A549 (cell line): ENCODE data around the gene TET2. TPM values are rescaled to one million over a fixed set of nuclear protein-coding genes. Genes with fewer than 3 reads are reported as not detected.

Experiments
- ATAC-seq, 2 experiments: fragments of 200-7000 bp in 1 of 2; fragments of >200 bp in 1 of 2; cut with Nextera tagmentation in 1 of 2; cut with Tn5 transposase in 1 of 2; 3 replicates each; pipeline versions ENCODE4 v1.8.0 to v1.9.1; 2018 to 2020; ENCODE audit warnings: mild to moderate bottlenecking in 1 of 2, moderate library complexity in 1 of 2
- CTCF ChIA-PET: fragments of 300-600 bp; sonication (Branson Sonifier 250); formaldehyde crosslinking; extraction: SDS; loops from one replicate; lab custom pipeline; 2021; ENCODE audit warnings: antibody characterized with exemption, inconsistent platforms; lab: Yijun Ruan, JAX
- POLR2A ChIA-PET: fragments of 350-600 bp; formaldehyde crosslinking; extraction: SDS; loops from one replicate; lab custom pipeline; 2021; ENCODE audit warnings: antibody characterized with exemption, inconsistent platforms; lab: Yijun Ruan, JAX
- DNase-seq, 2 experiments: peaks; one replicate each; pipeline versions ENCODE4 v3.0.0 to v3.0.0-alpha.2; 2011 to 2016; ENCODE audit warnings: low read depth in 1 of 2, low spot score in 1 of 2
- FAIRE-seq: peaks from 2 replicates; lab custom pipeline; 2011; peaks lifted over from hg19 to GRCh38; lab: Jason Lieb, UNC
- H3K27ac ChIP-seq, 2 experiments: fragments of >200 bp; sonication (Bioruptor Twin); formaldehyde crosslinking; 3 replicates each; pipeline ENCODE4 v1.5.1; 2016 to 2017
- H3K4me1 ChIP-seq: fragments of >200 bp; sonication (Bioruptor Twin); formaldehyde crosslinking; 3 replicates; pipeline ENCODE4 v1.6.1; 2016
- H3K4me2 ChIP-seq: fragments of >200 bp; sonication (Bioruptor Twin); formaldehyde crosslinking; 3 replicates; pipeline ENCODE4 v1.6.1; 2016
- H3K4me3 ChIP-seq: fragments of >200 bp; sonication (Bioruptor Twin); formaldehyde crosslinking; 3 replicates; pipeline ENCODE4 v1.5.1; 2016
- H3K9me3 ChIP-seq: fragments of >200 bp; sonication (Bioruptor Twin); formaldehyde crosslinking; 3 replicates; pipeline ENCODE4 v1.6.1; 2016
- EP300 ChIP-seq, 2 experiments: fragments of >200 bp; sonication (Bioruptor Twin); formaldehyde crosslinking; IDR thresholded peaks; 2 replicates in 1 of 2; 3 replicates in 1 of 2; pipeline ENCODE4 v1.6.1; 2016 to 2017
- ESRRA ChIP-seq: fragments of 150-350 bp; IDR thresholded peaks from 2 replicates; pipeline ENCODE4 v1.6.1; 2014; ENCODE audit warnings: mild to moderate bottlenecking, low read length, borderline replicate concordance
- FOSL2 ChIP-seq, 2 experiments: fragments of 450-650 bp in 1 of 2; fragments of >200 bp in 1 of 2; sonication (Bioruptor Twin) in 1 of 2; formaldehyde crosslinking; IDR thresholded peaks; 2 replicates each; pipeline versions ENCODE4 v1.5.0 to v1.6.1; 2016 to 2020; ENCODE audit warnings: mild to moderate bottlenecking in 1 of 2, moderate library complexity in 1 of 2
- HDAC2 ChIP-seq: fragments of 200-600 bp; sonication (generic); IDR thresholded peaks from 2 replicates; pipeline ENCODE4 v1.6.1; 2016
- HOXB13 ChIP-seq: fragments of 250-450 bp; sonication (Bioruptor Pico); IDR thresholded peaks from 2 replicates; pipeline ENCODE4 v1.5.0; 2020; ENCODE audit warnings: low read depth, mild to moderate bottlenecking, moderate library complexity
- HOXB5 ChIP-seq: fragments of 250-450 bp; sonication (Bioruptor Pico); IDR thresholded peaks from 2 replicates; pipeline ENCODE4 v1.5.0; 2020; ENCODE audit warnings: mild to moderate bottlenecking, moderate library complexity
- JUN ChIP-seq, 2 experiments: fragments of >200 bp; sonication (Bioruptor Twin); formaldehyde crosslinking; IDR thresholded peaks; 2 replicates in 1 of 2; 3 replicates in 1 of 2; pipeline ENCODE4 v1.6.1; 2016 to 2017
- JUNB ChIP-seq: fragments of >200 bp; sonication (Bioruptor Twin); formaldehyde crosslinking; IDR thresholded peaks from 2 replicates; pipeline ENCODE4 v1.6.1; 2016
- KDM5A ChIP-seq: fragments of 200-600 bp; sonication (generic); IDR thresholded peaks from 2 replicates; pipeline ENCODE4 v1.6.1; 2016; ENCODE audit warnings: antibody characterized with exemption, mild to moderate bottlenecking
- MYC ChIP-seq: IDR thresholded peaks from 2 replicates; pipeline ENCODE4 v1.6.1; 2012; ENCODE audit warnings: mild to moderate bottlenecking, inconsistent platforms, low read length, improper control_type of control experiment, borderline replicate concordance
- NFE2L2 ChIP-seq: fragments of 150-350 bp; conservative IDR thresholded peaks from 2 replicates; pipeline ENCODE4 v1.6.1; 2014; ENCODE audit warnings: low read length
- PHF8 ChIP-seq: fragments of 200-600 bp; sonication (generic); IDR thresholded peaks from 2 replicates; pipeline ENCODE4 v1.6.1; 2016; ENCODE audit warnings: low read depth, mild to moderate bottlenecking, antibody characterized with exemption, moderate library complexity, borderline replicate concordance
- POLR2A ChIP-seq: IDR thresholded peaks from 2 replicates; pipeline ENCODE4 v1.6.1; 2012; ENCODE audit warnings: mild to moderate bottlenecking, low read length
- RFX5 ChIP-seq: fragments of 450-650 bp; IDR thresholded peaks from 2 replicates; pipeline ENCODE4 v1.7.1; 2014; ENCODE audit warnings: antibody characterized with exemption, mild to moderate bottlenecking, moderate library complexity
- SREBF2 ChIP-seq: fragments of 450-650 bp; IDR thresholded peaks from 2 replicates; pipeline ENCODE4 v1.6.1; 2014; ENCODE audit warnings: mild to moderate bottlenecking, moderate library complexity
- ZSCAN20 ChIP-seq: fragments of 250-450 bp; sonication (Bioruptor Pico); IDR thresholded peaks from 2 replicates; pipeline ENCODE4 v1.8.0; 2022; ENCODE audit warnings: mild to moderate bottlenecking, moderate library complexity
- WGBS: methylation state at CpG from one replicate; pipeline ENCODE4 v1.1.6; 2017; ENCODE audit errors: missing lambda C conversion rate; 5-methylcytosine and 5-hydroxymethylcytosine counted together
- polyA minus RNA-seq: library from RNA; depleted of rRNA, polyadenylated mRNA; stranded (reverse); fragments of >200 nt; gene quantifications from 2 replicates; pipeline ENCODE4 v1.2.3, GENCODE V29; 2011; rRNA and poly(A)+ RNA removed
- polyA plus RNA-seq, 4 experiments: library from polyadenylated mRNA; depleted of rRNA in 3 of 4; stranded (reverse); fragments of >200 nt; fragmentation: RNase III in 1 of 4; extraction: RNeasy Plus Mini Kit Qiagen cat#74134 plus additional on column Dnase treatment in 1 of 4; gene quantifications; 2 replicates in 3 of 4; 3 replicates in 1 of 4; pipeline ENCODE4 v1.2.3, GENCODE V29; 2011 to 2017
- TF ChIP-seq, protein P1 (sequence below): IDR thresholded peaks from 2 replicates; pipeline ENCODE4 v1.6.1; 2012
- TF ChIP-seq, protein P2 (sequence below): fragments of 200-600 bp; sonication (generic); IDR thresholded peaks from 2 replicates; pipeline ENCODE4 v1.6.1; 2016; ENCODE audit warnings: antibody characterized with exemption, mild to moderate bottlenecking, moderate library complexity
- TF ChIP-seq, protein P3 (sequence below): fragments of >200 bp; sonication (Bioruptor Twin); formaldehyde crosslinking; IDR thresholded peaks from 3 replicates; pipeline ENCODE4 v1.5.1; 2016
- TF ChIP-seq, protein P4 (sequence below): fragments of 250-450 bp; sonication (Bioruptor Pico); IDR thresholded peaks from 2 replicates; pipeline ENCODE4 v1.5.0; 2020; ENCODE audit warnings: low read depth, mild to moderate bottlenecking, moderate library complexity

The TET2 gene
- polyA plus RNA-seq (2011; rRNA removed) (6.6 and 7.1 TPM in 2 replicates), polyA plus RNA-seq (2017; fragmentation: RNase III; extraction: RNeasy Plus Mini Kit Qiagen cat#74134 plus additional on column Dnase treatment) (2.2 TPM in 3 replicates), polyA minus RNA-seq (15.9 and 21.1 TPM in 2 replicates)
- polyA plus RNA-seq (2012; cell fraction: cytosol; rRNA removed): 1.1 and 1.2 TPM in 2 replicates
- 1.0 and 1.1 TPM in 2 replicates for polyA plus RNA-seq (2012; cell fraction: nucleus; rRNA removed)

DNA sequence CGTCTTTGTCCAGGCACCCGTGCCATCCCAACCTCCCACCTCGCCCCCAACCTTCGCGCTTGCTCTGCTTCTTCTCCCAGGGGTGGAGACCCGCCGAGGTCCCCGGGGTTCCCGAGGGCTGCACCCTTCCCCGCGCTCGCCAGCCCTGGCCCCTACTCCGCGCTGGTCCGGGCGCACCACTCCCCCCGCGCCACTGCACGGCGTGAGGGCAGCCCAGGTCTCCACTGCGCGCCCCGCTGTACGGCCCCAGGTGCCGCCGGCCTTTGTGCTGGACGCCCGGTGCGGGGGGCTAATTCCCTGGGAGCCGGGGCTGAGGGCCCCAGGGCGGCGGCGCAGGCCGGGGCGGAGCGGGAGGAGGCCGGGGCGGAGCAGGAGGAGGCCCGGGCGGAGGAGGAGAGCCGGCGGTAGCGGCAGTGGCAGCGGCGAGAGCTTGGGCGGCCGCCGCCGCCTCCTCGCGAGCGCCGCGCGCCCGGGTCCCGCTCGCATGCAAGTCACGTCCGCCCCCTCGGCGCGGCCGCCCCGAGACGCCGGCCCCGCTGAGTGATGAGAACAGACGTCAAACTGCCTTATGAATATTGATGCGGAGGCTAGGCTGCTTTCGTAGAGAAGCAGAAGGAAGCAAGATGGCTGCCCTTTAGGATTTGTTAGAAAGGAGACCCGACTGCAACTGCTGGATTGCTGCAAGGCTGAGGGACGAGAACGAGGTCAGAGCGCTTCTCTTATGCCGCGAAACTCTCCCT, at the start of gene TET2:
Gene TET2 (plus strand): TSS at position 601 of the 740 bp plus-strand sequence. CDS start 87,067 bp downstream, outside the sequence.
- Histone ChIP-seq H3K9me3 (no peaks in the 10 kb centered on the region), H3K4me2 (peak within 1 kb of the TSS; percentile 84), H3K4me3 (peak within 1 kb of the TSS; percentile 68), H3K4me1 (peaks cover 21% of the 10 kb centered on the region), H3K27ac (peak within 1 kb of the TSS; percentile 92 to 96)
- ChIA-PET CTCF (interaction anchor here (0.6 to 1.6 kb wide), 3 partner anchors 190 to 327 kb away, joined by 3 to 10 read pairs (median 3); partner anchors contain the start of gene PPA2), POLR2A (interaction anchor here (1.0 to 1.8 kb wide), 2 partner anchors 325 to 327 kb away, joined by 4 to 9 read pairs; partner anchors contain the start of gene PPA2)
- peak; percentile 22 to 79 for DNase-seq
- peak; percentile 90 for ATAC-seq
- TF ChIP-seq, protein P1, sequence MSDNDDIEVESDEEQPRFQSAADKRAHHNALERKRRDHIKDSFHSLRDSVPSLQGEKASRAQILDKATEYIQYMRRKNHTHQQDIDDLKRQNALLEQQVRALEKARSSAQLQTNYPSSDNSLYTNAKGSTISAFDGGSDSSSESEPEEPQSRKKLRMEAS: peak; percentile 49
- TF ChIP-seq, protein P2, sequence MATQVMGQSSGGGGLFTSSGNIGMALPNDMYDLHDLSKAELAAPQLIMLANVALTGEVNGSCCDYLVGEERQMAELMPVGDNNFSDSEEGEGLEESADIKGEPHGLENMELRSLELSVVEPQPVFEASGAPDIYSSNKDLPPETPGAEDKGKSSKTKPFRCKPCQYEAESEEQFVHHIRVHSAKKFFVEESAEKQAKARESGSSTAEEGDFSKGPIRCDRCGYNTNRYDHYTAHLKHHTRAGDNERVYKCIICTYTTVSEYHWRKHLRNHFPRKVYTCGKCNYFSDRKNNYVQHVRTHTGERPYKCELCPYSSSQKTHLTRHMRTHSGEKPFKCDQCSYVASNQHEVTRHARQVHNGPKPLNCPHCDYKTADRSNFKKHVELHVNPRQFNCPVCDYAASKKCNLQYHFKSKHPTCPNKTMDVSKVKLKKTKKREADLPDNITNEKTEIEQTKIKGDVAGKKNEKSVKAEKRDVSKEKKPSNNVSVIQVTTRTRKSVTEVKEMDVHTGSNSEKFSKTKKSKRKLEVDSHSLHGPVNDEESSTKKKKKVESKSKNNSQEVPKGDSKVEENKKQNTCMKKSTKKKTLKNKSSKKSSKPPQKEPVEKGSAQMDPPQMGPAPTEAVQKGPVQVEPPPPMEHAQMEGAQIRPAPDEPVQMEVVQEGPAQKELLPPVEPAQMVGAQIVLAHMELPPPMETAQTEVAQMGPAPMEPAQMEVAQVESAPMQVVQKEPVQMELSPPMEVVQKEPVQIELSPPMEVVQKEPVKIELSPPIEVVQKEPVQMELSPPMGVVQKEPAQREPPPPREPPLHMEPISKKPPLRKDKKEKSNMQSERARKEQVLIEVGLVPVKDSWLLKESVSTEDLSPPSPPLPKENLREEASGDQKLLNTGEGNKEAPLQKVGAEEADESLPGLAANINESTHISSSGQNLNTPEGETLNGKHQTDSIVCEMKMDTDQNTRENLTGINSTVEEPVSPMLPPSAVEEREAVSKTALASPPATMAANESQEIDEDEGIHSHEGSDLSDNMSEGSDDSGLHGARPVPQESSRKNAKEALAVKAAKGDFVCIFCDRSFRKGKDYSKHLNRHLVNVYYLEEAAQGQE: peak; percentile 47; the same call in 1 of the 2 replicates
- TF ChIP-seq PHF8: peak; percentile 54; the same call in 1 of the 2 replicates
- TF ChIP-seq ZSCAN20 (CRISPR knock-in tag): no peak
- peak; percentile 43 for TF ChIP-seq POLR2A
- TF ChIP-seq HOXB5 (CRISPR knock-in tag): no peak
- TF ChIP-seq JUN (IDR thresholded peaks at IDR 0.05): peak in 1 of 2 experiments; percentile 52; a peak in 1 of 5 replicates
- no peak for FAIRE-seq
- WGBS: 1% methylated on average over 19 of the region's 77 CpGs

DNA sequence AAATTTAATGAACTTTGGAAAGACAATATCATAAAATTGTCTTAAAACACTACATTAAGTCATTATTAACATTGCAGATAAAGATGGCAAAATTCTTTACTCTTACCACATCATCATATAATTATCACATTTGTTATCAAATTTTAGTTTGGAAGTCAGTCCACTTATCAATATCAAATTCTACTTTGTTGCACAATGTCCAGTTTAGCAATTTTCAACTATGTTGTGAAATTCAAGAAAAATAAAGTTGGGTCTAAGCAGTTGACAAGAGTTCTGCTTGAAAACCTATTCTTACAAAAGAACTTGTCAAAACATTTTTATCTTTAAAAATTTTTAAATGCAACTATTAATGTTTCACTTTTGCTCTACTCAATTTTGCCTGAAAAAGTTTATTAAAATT, 44.7 kb upstream of the TET2 start:
- H3K4me1 ChIP-seq: no peaks in the 10 kb centered on the region
- no peak for ATAC-seq
- no peak for TF ChIP-seq HDAC2
- no peak for TF ChIP-seq KDM5A
- TF ChIP-seq NFE2L2: no peak
- TF ChIP-seq, protein P3, sequence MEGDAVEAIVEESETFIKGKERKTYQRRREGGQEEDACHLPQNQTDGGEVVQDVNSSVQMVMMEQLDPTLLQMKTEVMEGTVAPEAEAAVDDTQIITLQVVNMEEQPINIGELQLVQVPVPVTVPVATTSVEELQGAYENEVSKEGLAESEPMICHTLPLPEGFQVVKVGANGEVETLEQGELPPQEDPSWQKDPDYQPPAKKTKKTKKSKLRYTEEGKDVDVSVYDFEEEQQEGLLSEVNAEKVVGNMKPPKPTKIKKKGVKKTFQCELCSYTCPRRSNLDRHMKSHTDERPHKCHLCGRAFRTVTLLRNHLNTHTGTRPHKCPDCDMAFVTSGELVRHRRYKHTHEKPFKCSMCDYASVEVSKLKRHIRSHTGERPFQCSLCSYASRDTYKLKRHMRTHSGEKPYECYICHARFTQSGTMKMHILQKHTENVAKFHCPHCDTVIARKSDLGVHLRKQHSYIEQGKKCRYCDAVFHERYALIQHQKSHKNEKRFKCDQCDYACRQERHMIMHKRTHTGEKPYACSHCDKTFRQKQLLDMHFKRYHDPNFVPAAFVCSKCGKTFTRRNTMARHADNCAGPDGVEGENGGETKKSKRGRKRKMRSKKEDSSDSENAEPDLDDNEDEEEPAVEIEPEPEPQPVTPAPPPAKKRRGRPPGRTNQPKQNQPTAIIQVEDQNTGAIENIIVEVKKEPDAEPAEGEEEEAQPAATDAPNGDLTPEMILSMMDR: no peak
- no peak for TF ChIP-seq ESRRA
- TF ChIP-seq, protein P2: no peak
- no peak for TF ChIP-seq RFX5
- no peak for TF ChIP-seq HOXB13 (CRISPR knock-in tag)
- TF ChIP-seq HOXB5 (CRISPR knock-in tag): no peak
- no peak for TF ChIP-seq SREBF2
- no peak for TF ChIP-seq FOSL2 (IDR thresholded peaks at IDR 0.05)
- no peak for TF ChIP-seq FOSL2 (CRISPR knock-in tag; IDR thresholded peaks at IDR 0.05)
- TF ChIP-seq EP300 (IDR thresholded peaks at IDR 0.05): no peak
- TF ChIP-seq JUNB: no peak
- TF ChIP-seq, protein P4, sequence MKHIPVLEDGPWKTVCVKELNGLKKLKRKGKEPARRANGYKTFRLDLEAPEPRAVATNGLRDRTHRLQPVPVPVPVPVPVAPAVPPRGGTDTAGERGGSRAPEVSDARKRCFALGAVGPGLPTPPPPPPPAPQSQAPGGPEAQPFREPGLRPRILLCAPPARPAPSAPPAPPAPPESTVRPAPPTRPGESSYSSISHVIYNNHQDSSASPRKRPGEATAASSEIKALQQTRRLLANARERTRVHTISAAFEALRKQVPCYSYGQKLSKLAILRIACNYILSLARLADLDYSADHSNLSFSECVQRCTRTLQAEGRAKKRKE (CRISPR knock-in tag): no peak
- TF ChIP-seq MYC: no peak
- CTCF ChIA-PET: no interaction called here
- H3K27ac ChIP-seq: no peak overlapping the region
- H3K9me3 ChIP-seq: no peaks in the 10 kb centered on the region
- DNase-seq: no peak
- POLR2A ChIA-PET: no interaction called here
- FAIRE-seq: no peak
- H3K4me3 ChIP-seq: no peak overlapping the region
- no peak overlapping the region for H3K4me2 ChIP-seq
